HG02852 (cell line): ENCODE measurements around the gene RNF223.
"Not testable (repeated sequence)": the region's sequence is repeated elsewhere in the genome, so short reads cannot be mapped to it uniquely, and the experiment has no call there.

Experiments used
- ATAC-seq: cut with Tn5 transposase; IDR thresholded peaks from one replicate; pipeline ENCODE4 v1.9.1; 2021; ENCODE audit warnings: mild to moderate bottlenecking, moderate library complexity; ENCODE audit not compliant: unreplicated experiment

Gene RNF223

GRCh38 chr1:1088029-1088800 is 14.1 kb upstream of the RNF223 start:
- no peak for ATAC-seq

GRCh38 chr1:1087351-1088028 is 13.4 kb upstream of the RNF223 start:
- ATAC-seq, result no peak

- no peak for ATAC-seq
Measured at GRCh38 chr1:1086911-1087341, 12.8 kb upstream of the RNF223 start.

GRCh38 chr1:1085911-1086841 is 12.1 kb upstream of the RNF223 start:
- no peak for ATAC-seq

DNA sequence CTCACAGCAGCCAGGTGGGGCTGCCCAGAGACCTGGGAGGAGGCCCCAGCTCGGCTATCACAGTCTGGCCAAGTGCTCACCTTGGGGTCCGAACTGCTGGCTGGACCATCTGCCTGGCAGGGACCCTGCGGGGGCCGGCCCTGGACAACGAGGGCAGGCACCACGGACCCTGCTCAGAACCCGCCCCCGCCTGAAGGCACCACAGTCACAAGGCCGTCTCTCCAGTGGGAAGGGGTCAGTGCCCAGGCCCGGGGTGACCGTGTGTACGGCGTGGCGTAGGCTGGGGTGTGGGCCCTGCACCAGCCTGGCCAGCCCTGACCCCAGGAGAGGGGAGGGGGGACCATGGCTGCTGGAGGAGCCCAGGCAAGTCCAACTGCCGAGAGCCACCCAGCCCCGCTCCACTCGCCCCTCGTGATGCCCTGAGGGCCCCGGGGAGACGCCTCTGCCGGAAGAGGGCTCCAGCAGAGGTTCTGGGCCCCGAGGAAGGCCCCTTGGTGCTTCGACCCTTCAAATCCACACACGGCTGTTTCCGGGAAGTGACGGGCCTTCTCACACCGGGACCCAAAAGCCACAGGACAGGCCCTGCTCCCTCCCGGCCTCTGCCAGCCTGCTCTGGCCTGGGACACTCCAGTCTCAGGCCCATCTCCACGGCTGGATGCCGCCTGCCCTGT is 11.2 kb upstream of the RNF223 start:
- ATAC-seq, result no peak

DNA sequence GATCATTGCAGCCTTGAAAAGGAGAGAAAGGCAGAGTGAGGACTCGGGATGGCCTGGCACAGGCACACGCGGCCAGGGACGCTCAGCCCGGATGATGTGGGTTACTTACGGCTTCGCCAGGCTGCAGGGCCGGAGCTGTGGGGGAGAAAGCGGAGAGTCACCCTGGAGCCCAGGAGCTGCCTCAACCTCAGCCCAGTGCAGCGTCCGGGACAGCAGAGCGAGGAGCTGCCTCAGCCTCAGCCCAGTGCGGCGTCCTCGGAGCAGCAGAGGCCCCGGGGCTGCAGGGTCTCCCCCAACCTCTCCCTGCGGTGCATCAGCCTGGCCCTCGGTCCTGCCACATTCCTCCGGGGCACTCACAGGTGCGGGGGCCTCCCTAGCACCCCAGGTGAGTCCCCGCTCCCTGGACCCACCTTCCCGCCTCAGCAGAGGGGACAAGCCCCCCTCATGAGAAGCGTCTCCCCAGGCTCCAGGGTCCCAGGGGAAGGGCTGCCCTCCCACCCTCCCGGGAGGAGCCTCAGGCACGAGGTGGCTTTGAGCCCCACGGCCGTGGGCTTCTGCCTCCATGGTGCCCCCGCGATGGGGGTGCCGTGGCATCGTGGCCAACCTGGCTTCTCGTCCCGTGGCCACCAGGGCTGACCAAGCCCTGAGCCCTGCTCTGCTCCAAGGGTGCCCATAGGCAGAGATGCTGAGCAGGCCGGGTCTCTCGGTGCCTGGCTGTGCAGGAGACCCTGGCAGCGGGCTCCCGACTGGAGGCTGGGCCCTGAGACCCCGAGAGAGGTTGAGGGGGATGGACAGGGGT is 10.5 kb upstream of the RNF223 start:
- no peak for ATAC-seq

DNA sequence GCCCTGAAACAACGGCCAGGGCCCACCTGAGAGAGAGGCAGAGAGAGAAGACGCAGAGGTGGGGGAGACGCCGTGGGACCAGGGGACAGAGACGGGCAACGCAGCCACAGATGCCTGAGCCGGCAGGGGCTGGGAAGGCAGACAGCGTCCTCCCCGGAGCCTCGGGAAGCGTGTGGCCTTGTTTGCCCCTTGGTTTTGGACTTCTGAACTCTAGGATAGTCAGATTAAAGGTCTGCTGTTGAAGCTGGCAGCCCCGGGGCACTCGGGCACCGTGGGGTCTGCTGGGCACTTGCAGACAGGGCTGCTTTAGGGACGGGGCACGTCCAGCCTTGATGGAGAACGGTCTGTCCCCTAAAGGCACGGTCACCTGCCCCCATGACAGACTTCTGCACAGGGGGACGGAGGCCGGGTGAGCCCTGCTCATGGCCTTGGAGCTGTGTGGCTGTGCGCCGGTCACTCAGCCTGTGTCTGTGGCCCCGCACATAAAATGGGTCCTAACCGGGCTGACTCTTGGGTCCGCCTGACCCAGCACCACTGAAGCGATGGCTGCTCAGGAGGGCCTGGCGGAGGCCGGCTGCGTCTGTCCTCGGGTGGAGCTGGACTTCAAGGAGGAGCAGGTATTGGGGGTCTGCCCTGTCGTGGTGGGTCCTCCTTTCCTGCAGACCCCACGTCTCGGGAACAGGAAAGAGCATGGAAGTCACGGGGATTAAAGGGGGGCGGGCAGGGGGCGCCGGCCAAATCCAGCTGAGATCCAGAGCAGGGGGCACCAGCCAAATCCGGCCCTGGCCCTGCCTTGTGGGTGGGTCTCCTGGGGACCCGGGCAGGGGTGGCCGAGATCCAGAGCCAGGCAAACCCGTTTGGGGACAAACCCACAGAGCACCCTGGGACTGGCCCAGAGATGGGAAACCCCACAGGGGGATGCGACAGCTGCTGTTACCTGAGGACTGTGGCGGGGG is 9.6 kb upstream of the RNF223 start:
- no peak for ATAC-seq

GRCh38 chr1:1082776-1083415 is 8.8 kb upstream of the RNF223 start:
- ATAC-seq, result no peak

DNA sequence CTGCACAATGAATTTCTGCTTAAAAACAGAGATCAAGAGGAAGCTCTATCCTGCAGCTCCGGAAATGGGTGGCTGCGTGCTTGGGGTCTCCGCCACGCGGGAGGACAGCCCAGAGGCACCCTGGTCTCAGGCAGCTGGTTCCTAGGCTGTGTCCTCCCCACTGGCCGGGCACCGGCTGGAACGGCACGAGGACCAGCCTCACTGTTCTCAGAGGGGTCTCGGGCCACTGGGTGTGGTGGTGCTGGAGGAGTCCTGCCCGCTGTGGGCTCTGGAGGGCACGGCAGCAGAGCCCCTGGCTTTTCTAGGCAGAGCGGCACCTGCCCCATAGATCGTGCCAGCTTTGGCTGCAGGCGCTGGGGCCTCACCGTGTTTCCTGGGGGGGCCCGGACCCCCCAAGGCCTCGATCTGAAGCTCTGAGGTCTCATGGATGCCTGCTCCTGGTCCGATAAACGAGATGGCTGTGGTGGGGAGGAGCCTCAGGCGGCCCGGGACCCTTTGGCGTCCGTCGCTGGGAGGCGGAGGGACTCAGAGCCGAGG is 8.2 kb upstream of the RNF223 start:
- no peak for ATAC-seq

DNA sequence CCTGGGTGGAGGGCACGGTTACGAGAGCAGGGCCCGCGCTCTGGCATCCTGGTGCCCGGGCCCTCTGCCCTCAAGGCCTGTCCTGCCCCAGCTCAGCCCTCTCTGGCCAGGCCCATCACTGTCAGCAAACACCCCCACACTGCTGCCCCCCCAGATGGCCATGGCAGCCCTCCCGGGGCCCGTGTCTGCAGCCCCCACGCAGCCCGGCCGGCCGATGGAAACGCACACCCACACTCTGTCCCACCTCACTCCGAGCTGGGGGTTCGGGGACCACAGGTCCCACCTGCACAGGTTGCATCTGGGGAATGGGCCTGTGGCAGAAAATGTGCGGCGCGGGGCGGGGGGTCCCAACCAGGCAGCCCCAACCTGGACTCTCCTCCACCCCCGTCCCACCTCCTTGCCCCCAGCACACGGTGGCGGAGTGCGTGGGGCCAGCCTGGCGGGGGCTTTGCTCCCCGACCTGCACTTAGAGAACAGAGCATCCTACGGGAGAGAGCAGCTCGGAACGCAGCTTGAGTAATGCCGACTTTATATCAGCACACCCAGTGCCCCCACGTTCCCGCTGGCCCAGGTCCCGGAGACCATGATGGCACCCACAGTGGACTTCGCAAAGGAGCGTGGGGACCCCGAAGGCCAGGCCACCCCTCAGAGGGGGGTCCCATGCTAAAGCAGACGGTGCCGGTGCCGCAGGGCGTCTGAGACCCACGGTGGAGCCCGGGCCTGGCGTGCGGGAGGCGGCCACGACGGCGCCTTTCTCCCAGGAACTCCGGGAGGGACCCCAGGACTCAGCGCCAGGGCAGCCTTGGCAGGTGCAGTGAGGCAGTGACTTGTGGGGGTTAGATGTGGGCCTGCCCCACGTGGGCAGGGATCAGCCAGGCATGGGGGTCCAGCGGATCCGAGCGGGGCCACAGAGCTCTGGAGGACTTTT is 7.5 kb upstream of the RNF223 start:
- ATAC-seq, result no peak

GRCh38 chr1:1080951-1081310 is 6.8 kb upstream of the RNF223 start:
- no peak for ATAC-seq

DNA sequence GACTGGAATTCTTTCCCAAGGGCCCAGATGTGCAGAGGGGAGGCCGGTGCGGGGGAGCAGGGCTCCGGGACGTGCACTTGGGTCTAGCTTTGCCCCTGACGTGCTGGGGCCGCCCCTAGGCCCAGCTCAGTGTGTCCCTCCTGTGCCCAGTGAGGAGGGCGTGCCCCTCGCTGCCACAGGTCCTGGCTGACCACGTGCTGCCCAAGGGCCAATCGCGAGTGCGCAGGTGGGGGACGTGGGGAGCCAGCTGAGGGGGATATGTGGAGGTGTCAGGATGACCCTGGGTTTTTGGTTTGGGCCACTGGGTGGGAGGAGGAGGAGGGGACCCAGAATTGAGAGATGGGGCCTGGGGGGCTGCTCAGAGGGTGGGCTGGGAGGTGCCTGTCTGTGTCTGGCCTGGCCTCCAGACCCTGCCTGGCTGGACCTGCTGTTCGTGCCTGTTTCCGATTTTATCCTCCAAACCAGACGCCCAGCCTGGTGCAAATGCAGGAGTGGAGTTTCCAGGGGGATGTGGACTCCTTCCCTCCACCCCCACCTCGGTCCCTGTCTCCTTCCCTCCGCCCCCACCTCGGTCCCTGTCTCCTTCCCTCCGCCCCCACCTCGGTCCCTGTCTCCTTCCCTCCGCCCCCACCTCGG is 6.1 kb upstream of the RNF223 start:
- no peak for ATAC-seq

GRCh38 chr1:1079408-1080121 is 5.5 kb upstream of the RNF223 start:
- ATAC-seq, result no peak

DNA sequence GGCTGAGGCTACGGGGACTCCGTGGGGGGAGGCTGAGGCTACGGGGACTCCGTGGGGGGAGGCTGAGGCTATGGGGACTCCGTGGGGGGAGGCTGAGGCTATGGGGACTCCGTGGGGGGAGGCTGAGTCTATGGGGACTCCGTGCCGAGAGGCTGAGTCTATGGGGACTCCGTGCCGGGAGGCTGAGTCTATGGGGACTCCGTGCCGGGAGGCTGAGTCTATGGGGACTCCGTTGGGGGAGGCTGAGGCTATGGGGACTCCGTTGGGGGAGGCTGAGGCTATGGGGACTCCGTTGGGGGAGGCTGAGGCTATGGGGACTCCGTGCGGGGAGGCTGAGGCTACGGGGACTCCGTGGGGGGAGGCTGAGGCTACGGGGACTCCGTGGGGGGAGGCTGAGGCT is 3.3 kb upstream of the RNF223 start:
- not testable (repeated sequence) for ATAC-seq

DNA sequence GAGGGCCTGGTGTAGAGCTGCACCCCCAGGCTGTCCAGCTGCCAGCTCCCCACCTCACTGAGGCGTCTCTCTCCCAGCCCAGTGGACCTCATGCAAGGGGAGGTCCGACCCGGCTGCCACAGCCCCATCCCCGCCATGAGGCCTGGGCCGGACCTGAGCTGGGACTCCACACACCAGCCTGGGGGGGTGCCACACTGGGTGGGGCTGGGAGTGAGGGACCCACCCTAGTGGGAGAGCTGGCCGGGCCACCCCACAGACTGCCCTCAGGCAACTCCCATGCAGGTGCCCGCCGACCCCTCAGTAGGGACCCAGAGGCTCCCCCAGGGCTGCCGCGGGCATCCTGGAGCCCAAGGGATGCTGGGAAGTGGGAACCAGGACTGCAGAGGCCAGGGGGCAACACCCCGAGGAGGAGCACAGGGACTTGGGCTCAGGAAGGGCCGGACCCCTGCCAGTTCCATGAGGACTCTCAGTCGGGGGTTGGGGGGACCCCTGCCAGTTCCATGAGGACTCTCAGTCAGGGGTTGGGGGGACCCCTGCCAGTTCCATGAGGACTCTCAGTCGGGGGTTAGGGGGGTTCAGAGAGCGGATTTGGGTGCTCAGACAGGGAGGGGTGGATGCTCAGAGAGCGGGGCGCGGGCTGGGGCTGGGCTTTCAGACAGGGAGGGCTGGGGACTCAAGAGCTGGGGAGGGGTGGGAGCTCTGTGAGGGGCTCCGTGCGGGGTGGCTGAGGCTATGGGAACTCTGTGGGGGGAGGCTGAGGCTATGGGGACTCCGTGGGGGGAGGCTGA is 1.2 kb upstream of the RNF223 start:
- ATAC-seq, result no peak
